Non-pigmented ciliary epithelial cell (primary cell): ENCODE results near the gene LYSMD1.
A peak's percentile ranks its signal among the peaks of the same experiment; 100 is the strongest.

ENCODE experiments used
- DNase-seq: peaks from one replicate; pipeline ENCODE4 v3.0.0-alpha.2; 2010; ENCODE audit warnings: low read depth

Gene LYSMD1

GRCh38 chr1:151175041-151175741, 9.5 kb upstream of the LYSMD1 start:
- no peak for DNase-seq

GRCh38 chr1:151171190-151171589, 5.5 kb upstream of the LYSMD1 start:
- DNase-seq: no peak

- DNase-seq: no peak
Measured at GRCh38 chr1:151167116-151167515, 1.4 kb upstream of the LYSMD1 start.

GRCh38 chr1:151166505-151166956, 829 bp upstream of the LYSMD1 start:
- peak; percentile 51 for DNase-seq

- DNase-seq: no peak
Measured at GRCh38 chr1:151165281-151165737, 393 bp downstream of the LYSMD1 start.

- DNase-seq: no peak
Measured at GRCh38 chr1:151164732-151165280, 896 bp downstream of the LYSMD1 start.

- DNase-seq: no peak
Measured at GRCh38 chr1:151159373-151159772, 6.3 kb downstream of the LYSMD1 start.

- no peak for DNase-seq
Measured at GRCh38 chr1:151158751-151159251, 6.9 kb downstream of the LYSMD1 start.

- DNase-seq: no peak
Measured at GRCh38 chr1:151158326-151158725, 7.4 kb downstream of the LYSMD1 start.

- DNase-seq: no peak
Measured at GRCh38 chr1:151157067-151157531, 8.6 kb downstream of the LYSMD1 start.

GRCh38 chr1:151156515-151156819, 9.2 kb downstream of the LYSMD1 start, which contains the start of gene TNFAIP8L2:
Gene TNFAIP8L2 (plus strand): TSS chr1:151156649. CDS start chr1:151158698, 2,049 bp downstream.
- no peak for DNase-seq

- DNase-seq: no peak
Measured at GRCh38 chr1:151147665-151148064, 18.0 kb downstream of the LYSMD1 start.

- no peak for DNase-seq
Measured at GRCh38 chr1:151147132-151147503, 18.6 kb downstream of the LYSMD1 start.

- DNase-seq: peak; percentile 38
Measured at GRCh38 chr1:151146412-151147131, 19.1 kb downstream of the LYSMD1 start, which contains the start of gene SEMA6C. Gene SEMA6C (minus strand): TSS chr1:151146631. CDS start chr1:151142621, 4,010 bp downstream.

GRCh38 chr1:151146072-151146411, 19.7 kb downstream of the LYSMD1 start:
- no peak for DNase-seq

- no peak for DNase-seq
Measured at GRCh38 chr1:151145304-151146071, 20.2 kb downstream of the LYSMD1 start.

- DNase-seq: no peak
Measured at GRCh38 chr1:151144474-151145303, 21.0 kb downstream of the LYSMD1 start.

GRCh38 chr1:151143986-151144385, 21.7 kb downstream of the LYSMD1 start:
- no peak for DNase-seq

- no peak for DNase-seq
Measured at GRCh38 chr1:151143057-151143435, 22.7 kb downstream of the LYSMD1 start.

GRCh38 chr1:151142411-151143056, 23.2 kb downstream of the LYSMD1 start:
- DNase-seq: no peak

- DNase-seq: no peak
Measured at GRCh38 chr1:151137789-151138188, 27.9 kb downstream of the LYSMD1 start.
